Hepatocyte (in vitro differentiated cells): ENCODE measurements around the gene AKT1.

ENCODE experiments used
- EZH2 ChIP-seq: fragments of 200-600 bp; sonication (generic); IDR thresholded peaks from 2 replicates; pipeline ENCODE4 v1.6.1; 2016; ENCODE audit warnings: antibody characterized with exemption, mild to moderate bottlenecking, borderline replicate concordance
- EZH2phosphoT487 ChIP-seq: fragments of 200-600 bp; sonication (generic); IDR thresholded peaks from one replicate; pipeline ENCODE4 v1.6.1; 2018; ENCODE audit warnings: antibody characterized with exemption, mild to moderate bottlenecking, low read depth, moderate library complexity; ENCODE audit not compliant: unreplicated experiment, severe bottlenecking
- TF ChIP-seq, protein P1 (sequence below): fragments of 200-600 bp; sonication (generic); IDR thresholded peaks from 2 replicates; pipeline ENCODE4 v1.5.1; 2016; ENCODE audit warnings: antibody characterized with exemption, mild to moderate bottlenecking; ENCODE audit not compliant: poor library complexity

DNA sequence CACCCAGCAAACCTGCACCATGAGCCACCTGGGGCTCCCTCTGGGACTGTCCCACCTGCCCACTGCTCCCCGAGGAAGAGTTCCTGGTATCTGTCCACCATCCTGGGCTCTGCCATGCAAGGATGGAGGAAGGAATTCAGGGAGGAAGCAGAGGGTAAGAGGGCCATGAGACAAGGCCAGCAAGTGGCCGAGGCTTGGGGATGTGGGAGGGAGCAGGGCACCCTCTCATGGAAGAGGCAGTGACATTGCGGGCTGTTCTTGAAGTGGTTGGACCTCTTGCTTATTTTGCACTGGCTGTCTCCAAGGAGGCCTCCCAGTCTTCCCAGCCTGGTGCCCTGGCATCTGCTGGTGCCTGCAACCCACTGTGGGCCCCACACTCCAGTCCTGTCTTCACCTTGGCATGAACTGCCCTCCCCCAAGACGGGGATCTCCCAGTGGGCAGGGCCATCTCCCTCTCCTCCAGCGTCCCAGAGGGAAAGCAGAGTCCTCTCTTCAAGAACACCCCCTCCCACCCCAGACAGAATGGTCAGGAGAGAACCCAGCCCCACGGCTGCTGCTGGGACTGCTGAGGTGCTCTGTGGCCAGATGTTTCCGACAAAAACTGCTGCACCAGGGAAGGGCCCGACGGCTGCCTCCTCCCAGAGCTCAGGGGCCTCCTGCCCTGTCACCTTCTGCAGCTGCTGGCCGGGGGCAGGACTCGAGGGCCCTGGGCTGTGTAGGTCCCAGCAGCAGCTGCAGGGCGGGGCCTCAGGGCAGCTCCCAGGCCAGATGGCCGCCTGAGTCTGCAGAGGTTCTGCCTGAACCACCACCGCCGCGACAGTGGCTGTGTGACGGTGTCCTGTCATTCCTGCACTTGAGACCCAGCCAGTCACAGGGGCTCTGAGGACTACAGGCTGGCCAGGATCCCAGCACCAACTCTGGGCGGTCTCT is 1.8 kb upstream of the AKT1 start:
- TF ChIP-seq, protein P1, sequence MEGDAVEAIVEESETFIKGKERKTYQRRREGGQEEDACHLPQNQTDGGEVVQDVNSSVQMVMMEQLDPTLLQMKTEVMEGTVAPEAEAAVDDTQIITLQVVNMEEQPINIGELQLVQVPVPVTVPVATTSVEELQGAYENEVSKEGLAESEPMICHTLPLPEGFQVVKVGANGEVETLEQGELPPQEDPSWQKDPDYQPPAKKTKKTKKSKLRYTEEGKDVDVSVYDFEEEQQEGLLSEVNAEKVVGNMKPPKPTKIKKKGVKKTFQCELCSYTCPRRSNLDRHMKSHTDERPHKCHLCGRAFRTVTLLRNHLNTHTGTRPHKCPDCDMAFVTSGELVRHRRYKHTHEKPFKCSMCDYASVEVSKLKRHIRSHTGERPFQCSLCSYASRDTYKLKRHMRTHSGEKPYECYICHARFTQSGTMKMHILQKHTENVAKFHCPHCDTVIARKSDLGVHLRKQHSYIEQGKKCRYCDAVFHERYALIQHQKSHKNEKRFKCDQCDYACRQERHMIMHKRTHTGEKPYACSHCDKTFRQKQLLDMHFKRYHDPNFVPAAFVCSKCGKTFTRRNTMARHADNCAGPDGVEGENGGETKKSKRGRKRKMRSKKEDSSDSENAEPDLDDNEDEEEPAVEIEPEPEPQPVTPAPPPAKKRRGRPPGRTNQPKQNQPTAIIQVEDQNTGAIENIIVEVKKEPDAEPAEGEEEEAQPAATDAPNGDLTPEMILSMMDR = no peak
- TF ChIP-seq EZH2 = no peak
- no peak for TF ChIP-seq EZH2phosphoT487
